HG03457 (cell line): Measurements from ENCODE around the gene DTNBP1.

Source experiments
- ATAC-seq: cut with Tn5 transposase; IDR thresholded peaks from one replicate; pipeline ENCODE4 v1.9.1; 2021; ENCODE audit warnings: moderate number of reproducible peaks; ENCODE audit not compliant: unreplicated experiment

The DTNBP1 gene

DNA sequence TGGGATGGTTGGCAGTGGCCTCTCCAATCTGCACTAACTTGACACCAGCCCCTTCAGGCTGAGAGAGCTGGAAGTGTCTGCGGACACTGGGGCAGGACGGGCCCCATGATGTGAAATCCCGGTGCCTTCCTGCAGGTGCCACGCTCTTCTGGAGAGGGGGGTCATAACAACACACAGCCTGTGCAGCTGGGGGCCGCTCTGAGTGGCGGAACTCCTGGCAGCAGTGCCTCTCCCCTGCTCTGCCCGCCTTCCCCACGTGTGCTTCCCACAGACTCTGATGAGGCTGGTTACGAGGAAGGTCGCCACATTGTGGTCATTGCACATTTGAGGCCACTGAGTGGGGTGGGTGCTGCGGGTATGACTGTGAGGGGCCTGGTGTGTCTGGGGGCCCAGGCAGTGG is 145.2 kb downstream of the DTNBP1 start:
- ATAC-seq: no peak

DNA sequence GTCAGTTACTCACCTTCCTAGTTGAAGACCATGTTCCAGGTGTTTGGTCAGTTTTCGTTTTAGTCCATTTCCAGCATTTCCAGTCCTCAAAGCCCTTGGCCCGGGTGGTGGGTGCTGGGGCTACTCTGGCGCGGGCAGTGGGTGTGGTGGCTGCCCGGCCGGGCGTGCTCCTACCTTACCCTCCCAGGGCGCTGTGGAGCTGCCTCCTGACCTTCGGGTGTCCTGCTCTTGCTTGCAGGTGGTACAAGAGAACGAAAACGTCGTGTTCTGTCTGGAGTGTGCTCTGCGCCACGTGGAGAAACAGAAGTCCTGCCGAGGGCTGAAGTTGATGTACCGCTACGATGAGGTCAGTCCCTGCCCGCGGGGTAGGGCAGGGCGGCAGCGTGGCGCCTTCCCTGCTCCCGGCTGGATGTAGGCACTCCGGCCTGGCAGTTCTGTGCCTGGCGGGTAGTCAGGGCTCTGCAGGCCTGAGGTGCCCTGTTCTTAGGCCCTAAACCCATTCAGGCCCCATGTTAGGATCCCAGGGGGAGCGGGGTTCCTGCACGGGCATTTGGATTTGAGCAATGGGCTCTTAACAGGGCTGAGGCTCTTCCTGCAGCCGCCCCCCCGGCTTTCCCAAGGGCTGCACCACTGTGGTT is 145.8 kb downstream of the DTNBP1 start:
- ATAC-seq: no peak

- ATAC-seq: no peak
Measured at GRCh38 chr6:15516378-15516777, 146.4 kb downstream of the DTNBP1 start.

GRCh38 chr6:15515660-15516375 is 147.0 kb downstream of the DTNBP1 start:
- no peak for ATAC-seq

- no peak for ATAC-seq
Measured at GRCh38 chr6:15515226-15515625, 147.6 kb downstream of the DTNBP1 start.

GRCh38 chr6:15513801-15514711 is 148.8 kb downstream of the DTNBP1 start:
- ATAC-seq: no peak

DNA sequence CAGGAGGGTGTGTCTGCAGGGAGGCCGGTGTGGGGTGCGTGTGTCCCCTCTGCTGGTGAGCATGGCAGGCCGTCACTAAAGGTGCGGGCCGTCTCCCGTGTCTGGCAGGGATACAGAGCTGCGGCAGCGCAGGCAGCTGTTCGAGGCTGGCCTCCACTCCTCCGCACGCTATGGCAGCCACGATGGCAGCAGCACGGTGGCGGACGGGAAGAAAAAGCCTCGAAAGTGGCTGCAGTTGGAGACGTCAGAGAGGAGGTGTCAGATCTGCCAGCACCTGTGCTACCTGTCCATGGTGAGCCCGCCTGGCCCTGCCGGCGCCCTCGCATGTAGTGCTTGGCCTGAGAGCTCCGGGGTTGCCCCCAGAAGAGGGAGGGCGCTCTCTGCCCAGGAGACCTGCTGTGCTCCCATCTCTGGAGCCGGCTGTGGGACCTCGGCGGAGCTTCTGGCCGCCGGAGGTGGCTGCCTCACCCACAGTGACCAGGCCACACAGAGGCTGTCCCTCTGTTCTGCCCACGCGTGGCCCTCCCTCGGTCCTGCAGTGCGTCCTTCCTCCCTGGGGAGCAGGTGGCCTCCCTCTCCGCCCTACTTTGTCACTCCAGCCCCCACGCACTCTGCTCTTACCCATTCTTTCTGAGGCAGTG is 149.6 kb downstream of the DTNBP1 start:
- ATAC-seq: no peak

DNA sequence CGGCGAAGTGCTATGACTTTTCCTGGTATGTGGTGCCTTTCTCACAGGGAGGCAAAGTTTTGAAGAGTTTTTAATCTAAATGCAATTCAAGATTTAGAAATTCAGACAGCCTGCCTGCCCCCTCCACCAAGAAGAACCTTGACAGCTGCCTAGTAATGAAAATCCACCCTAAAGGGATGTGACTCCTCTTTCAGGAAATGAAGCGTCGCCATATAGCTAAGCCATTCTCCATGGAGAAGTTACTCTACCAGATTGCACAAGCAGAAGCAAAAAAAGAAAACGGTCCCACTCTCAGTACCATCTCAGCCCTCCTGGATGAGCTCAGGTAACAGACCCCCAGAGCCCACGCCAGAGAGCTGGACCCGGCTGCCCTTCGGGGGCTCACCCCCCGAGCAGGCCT is 150.1 kb downstream of the DTNBP1 start:
- ATAC-seq: no peak

DNA sequence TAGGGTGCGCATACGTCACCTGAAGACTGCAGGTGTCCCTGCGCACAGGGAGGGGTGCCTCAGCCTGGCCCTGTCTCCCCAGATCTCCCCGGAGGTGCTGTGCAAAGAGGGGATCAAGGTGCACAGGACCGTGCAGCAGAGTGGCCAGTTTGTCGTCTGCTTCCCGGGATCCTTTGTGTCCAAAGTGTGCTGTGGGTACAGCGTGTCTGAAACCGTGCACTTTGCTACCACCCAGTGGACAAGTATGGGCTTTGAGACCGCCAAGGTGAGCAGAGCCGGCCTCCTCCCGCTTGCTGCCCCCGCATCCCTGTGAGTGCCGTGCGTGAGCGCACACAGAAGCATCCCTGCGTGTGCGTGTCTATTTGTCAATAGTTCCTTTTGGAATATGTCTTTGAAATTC is 150.7 kb downstream of the DTNBP1 start:
- ATAC-seq: no peak

GRCh38 chr6:15511248-15512125 is 151.3 kb downstream of the DTNBP1 start:
- no peak for ATAC-seq

- no peak for ATAC-seq
Measured at GRCh38 chr6:15510536-15511247, 152.1 kb downstream of the DTNBP1 start.

- ATAC-seq: no peak
Measured at GRCh38 chr6:15510121-15510520, 152.7 kb downstream of the DTNBP1 start.

DNA sequence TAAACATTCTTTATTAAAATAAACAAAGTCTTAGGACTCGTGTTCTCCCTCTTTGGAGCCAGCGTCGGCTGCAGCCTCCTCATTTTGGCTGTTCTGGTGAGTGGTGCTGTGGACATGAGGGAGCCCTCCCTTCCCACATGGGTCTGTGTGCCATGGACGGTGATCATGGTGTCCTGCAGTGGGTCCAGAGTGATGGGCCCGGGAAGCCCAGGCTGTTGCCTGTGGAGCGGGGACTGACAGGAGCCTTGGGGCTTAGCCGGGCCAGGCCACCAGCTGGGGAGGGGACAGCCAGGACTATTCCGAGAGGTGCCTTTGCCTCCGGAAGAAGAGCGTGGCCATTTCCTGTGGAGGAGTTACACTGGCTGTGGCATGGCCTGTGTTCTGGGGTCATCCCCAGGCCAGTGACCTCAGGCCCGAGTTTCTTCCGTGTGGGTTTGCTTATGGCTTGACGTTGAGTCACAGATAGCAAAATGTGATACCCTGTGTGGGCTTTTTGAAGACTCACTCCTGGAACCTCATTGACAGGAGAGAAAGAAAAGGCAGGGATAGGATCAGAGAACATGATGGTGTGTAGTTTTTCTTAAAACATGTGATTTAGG is 153.4 kb downstream of the DTNBP1 start:
- ATAC-seq: no peak

- ATAC-seq: no peak
Measured at GRCh38 chr6:15508931-15509330, 153.9 kb downstream of the DTNBP1 start.

DNA sequence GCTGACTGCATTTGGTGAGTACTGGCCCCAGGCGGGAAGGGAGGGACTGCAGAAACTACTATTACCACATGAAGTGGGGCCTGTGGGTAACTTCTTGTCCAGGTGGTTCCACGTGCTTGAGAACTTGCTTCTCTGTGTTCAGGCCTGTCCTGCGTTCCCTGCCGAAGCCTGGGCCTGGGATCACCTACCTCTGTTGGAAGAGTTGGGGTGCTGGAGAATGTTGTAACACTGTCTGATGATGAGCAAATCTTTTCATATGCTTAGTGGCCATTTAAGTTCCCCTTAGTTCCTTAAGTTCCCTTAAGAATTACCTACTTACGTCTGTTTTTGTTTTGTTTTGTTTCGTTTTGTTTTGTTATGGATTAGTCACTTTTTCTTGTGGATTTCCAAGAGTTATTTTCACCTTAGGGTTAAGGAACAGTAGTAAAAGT is 154.4 kb downstream of the DTNBP1 start:
- ATAC-seq: no peak

- no peak for ATAC-seq
Measured at GRCh38 chr6:15507746-15508145, 155.1 kb downstream of the DTNBP1 start.

- no peak for ATAC-seq
Measured at GRCh38 chr6:15507221-15507620, 155.6 kb downstream of the DTNBP1 start.

DNA sequence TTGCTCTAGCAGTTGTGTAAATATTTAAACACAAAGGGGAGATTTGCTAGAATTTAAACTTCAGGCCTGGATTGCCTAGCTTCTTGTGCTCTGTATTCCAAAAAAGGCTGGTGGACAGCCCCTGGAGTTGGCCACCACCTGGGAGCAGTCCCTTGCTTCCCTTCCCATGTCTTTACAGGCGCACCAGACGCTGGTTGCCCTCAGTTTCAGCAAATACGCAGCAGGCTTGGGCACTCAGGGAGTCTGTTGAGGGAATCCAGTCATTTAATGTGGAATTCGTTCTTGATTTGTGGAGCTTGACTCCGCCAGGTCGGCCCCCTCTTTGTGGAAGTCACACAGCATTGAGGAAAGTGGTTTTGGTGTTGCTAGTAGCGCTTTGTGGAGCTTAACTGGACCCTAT is 156.8 kb downstream of the DTNBP1 start:
- ATAC-seq: no peak

DNA sequence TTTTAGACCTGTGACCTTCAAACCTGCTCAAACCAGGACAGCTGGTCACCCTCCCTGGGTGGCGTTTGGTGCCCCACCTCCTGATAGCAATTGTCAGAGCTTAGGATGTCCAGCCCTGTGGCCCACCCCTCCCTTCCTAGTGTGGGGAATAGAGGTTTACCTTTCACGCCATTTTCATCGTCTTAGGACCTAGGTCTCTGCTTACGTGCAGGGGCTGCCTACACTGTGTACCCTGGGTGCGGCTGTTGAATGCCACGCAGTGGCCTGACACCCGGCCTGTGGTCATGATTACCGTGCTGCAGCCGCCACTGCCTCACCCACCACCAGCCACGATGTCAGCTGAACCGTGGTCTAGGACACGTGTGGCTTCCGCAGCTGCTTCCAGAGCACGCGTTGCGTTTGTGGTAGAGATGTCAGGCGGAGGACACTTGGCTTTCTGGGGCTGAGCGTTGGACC is 157.3 kb downstream of the DTNBP1 start:
- ATAC-seq: no peak
